Left lung (tissue), 14 donors: ENCODE measurements around the gene SUPT4H1. TPM values are rescaled to one million over a fixed set of nuclear protein-coding genes. Genes with fewer than 3 reads are reported as not detected.

ENCODE experiments used
- ATAC-seq: fragments of 200-7000 bp; cut with Tn5 transposase; one replicate; pipeline ENCODE4 v1.9.1; 2020; ENCODE audit warnings: moderate library complexity
- DNase-seq, 4 donors: peaks; one replicate each; pipeline ENCODE4 v3.0.0-alpha.2; 2013 to 2020
- H3K27ac ChIP-seq, 2 donors: fragments of 200-600 bp; sonication (generic) in 1 of 2; one replicate each; pipeline versions ENCODE4 v1.5.0 to v1.8.0; 2020 to 2021
- H3K27me3 ChIP-seq, 2 donors: fragments of 200-600 bp; sonication (generic) in 1 of 2; one replicate each; pipeline versions ENCODE4 v1.5.0 to v1.8.0; 2020 to 2021
- H3K36me3 ChIP-seq, 2 donors: fragments of 200-600 bp; sonication (generic) in 1 of 2; one replicate each; pipeline versions ENCODE4 v1.5.0 to v1.8.0; 2020 to 2021
- H3K4me1 ChIP-seq, 2 donors: fragments of 200-600 bp; one replicate each; pipeline ENCODE4 v1.8.0; 2021
- H3K4me3 ChIP-seq, 2 donors: fragments of 200-600 bp; sonication (generic) in 1 of 2; one replicate each; pipeline versions ENCODE4 v1.5.0 to v1.8.0; 2020 to 2021; ENCODE audit warnings: mild to moderate bottlenecking in 1 of 2
- H3K9me3 ChIP-seq, 2 donors: fragments of 200-600 bp; sonication (generic) in 1 of 2; one replicate each; pipeline versions ENCODE4 v1.5.0 to v1.8.0; 2020 to 2021
- CTCF ChIP-seq, 2 donors: fragments of 200-600 bp; sonication (generic) in 1 of 2; IDR thresholded peaks; one replicate each; pipeline versions ENCODE4 v1.5.0 to v1.8.0; 2021; ENCODE audit warnings: antibody characterized with exemption in 2 of 2
- intact Hi-C, 2 donors: fragments of 100-400 bp; cut with DNase I; formaldehyde crosslinking; loops; one replicate each; pipeline versions ENCODE4 v1.11.2 to v1.14.2; 2022
- long read RNA-seq, 12 donors: library from polyadenylated mRNA in 2 of 12; unstranded in 2 of 12; transcript quantifications; one replicate each; pipeline ENCODE4 v2.0.0 and lab custom pipeline, GENCODE V29; 2019 to 2026
- polyA plus RNA-seq, 6 donors: library from polyadenylated mRNA; unstranded; fragments of 120-200 nt; gene quantifications; one replicate each; pipeline ENCODE4 v1.2.1, GENCODE V29; 2013; ENCODE audit not compliant: insufficient read length in 6 of 6
- total RNA-seq, 2 donors: library from RNA; stranded (reverse); fragmentation: NEBNext Ultra II Directional; extraction: Animal tissue kit (Norgen Biotek cat#: 25700); gene quantifications; one replicate each; pipeline ENCODE4 v1.2.1, GENCODE V29; 2021
- donor health status: DM: no; HTN: yes; CAD: no.
- donor health status: DM: no; HTN: no; CAD: no.

The SUPT4H1 gene
- total RNA-seq (10 to 100 TPM; 68.4 to 69.0 TPM), polyA plus RNA-seq (100 to 1,000 TPM; 117 to 139 (median 124) TPM)
- long read RNA-seq, donor 1, transcript SUPT4H1-201 (5 exons, 1,489 nt), result major isoform, 100 of 125 reads
- long read RNA-seq, donor 1, transcript SUPT4H1-202 (5 exons, 1,643 nt), result minor isoform, 14 of 125 reads
- long read RNA-seq, donor 1, transcript SUPT4H1-206 (3 exons, 539 nt), result minor isoform, 7 of 125 reads
- long read RNA-seq, donor 1, partial matches to known transcripts, result 0 of 125 reads
- long read RNA-seq, donor 1, other reads (novel, unspliced or antisense), result 0 of 125 reads
- long read RNA-seq, donor 2, transcript SUPT4H1-201 (5 exons, 1,489 nt), result major isoform, 54 of 71 reads
- long read RNA-seq, donor 2, transcript SUPT4H1-202 (5 exons, 1,643 nt), result minor isoform, 13 of 71 reads
- long read RNA-seq, donor 2, partial matches to known transcripts, result 0 of 71 reads
- long read RNA-seq, donor 2, other reads (novel, unspliced or antisense), result 0 of 71 reads
- long read RNA-seq, donor 3, transcript SUPT4H1-201 (5 exons, 1,489 nt), result major isoform, 62 of 73 reads
- long read RNA-seq, donor 3, partial matches to known transcripts, result 0 of 73 reads
- long read RNA-seq, donor 3, other reads (novel, unspliced or antisense), result 0 of 73 reads
- long read RNA-seq, donor 4, transcript SUPT4H1-201 (5 exons, 1,489 nt), result major isoform, 14 of 17 reads
- long read RNA-seq, donor 4, partial matches to known transcripts, result 0 of 17 reads
- long read RNA-seq, donor 4, other reads (novel, unspliced or antisense), result 1 of 17 reads
- long read RNA-seq, donor 5, transcript SUPT4H1-201 (5 exons, 1,489 nt), result major isoform, 64 of 83 reads
- long read RNA-seq, donor 5, transcript SUPT4H1-202 (5 exons, 1,643 nt), result minor isoform, 11 of 83 reads
- long read RNA-seq, donor 5, partial matches to known transcripts, result 0 of 83 reads
- long read RNA-seq, donor 5, other reads (novel, unspliced or antisense), result 0 of 83 reads
- long read RNA-seq, donor 6, transcript SUPT4H1-201 (5 exons, 1,489 nt), result major isoform, 90 of 120 reads
- long read RNA-seq, donor 6, transcript SUPT4H1-202 (5 exons, 1,643 nt), result minor isoform, 20 of 120 reads
- long read RNA-seq, donor 6, partial matches to known transcripts, result 0 of 120 reads
- long read RNA-seq, donor 6, other reads (novel, unspliced or antisense), result 0 of 120 reads
- long read RNA-seq, donor 7, transcript SUPT4H1-202 (5 exons, 1,643 nt), result minor isoform, 11 of 60 reads
- long read RNA-seq, donor 7, transcript SUPT4H1-201 (5 exons, 1,489 nt), result major isoform, 43 of 60 reads
- long read RNA-seq, donor 7, partial matches to known transcripts, result 0 of 60 reads
- long read RNA-seq, donor 7, other reads (novel, unspliced or antisense), result 0 of 60 reads
- long read RNA-seq, donor 8, transcript SUPT4H1-201 (5 exons, 1,489 nt), result major isoform, 45 of 51 reads
- long read RNA-seq, donor 8, partial matches to known transcripts, result 0 of 51 reads
- long read RNA-seq, donor 8, other reads (novel, unspliced or antisense), result 0 of 51 reads
- long read RNA-seq, donor 9, result 0 reads
- long read RNA-seq, donor 10, partial matches to known transcripts, result 0 of 3 reads
- long read RNA-seq, donor 10, other reads (novel, unspliced or antisense), result 1 of 3 reads
- long read RNA-seq, donor 11, result 0 reads
- long read RNA-seq, donor 12, transcript SUPT4H1-202 (5 exons, 1,643 nt), result minor isoform, 7 of 66 reads
- long read RNA-seq, donor 12, transcript SUPT4H1-201 (5 exons, 1,489 nt), result major isoform, 52 of 66 reads
- long read RNA-seq, donor 12, partial matches to known transcripts, result 0 of 66 reads
- long read RNA-seq, donor 12, other reads (novel, unspliced or antisense), result 0 of 66 reads

DNA sequence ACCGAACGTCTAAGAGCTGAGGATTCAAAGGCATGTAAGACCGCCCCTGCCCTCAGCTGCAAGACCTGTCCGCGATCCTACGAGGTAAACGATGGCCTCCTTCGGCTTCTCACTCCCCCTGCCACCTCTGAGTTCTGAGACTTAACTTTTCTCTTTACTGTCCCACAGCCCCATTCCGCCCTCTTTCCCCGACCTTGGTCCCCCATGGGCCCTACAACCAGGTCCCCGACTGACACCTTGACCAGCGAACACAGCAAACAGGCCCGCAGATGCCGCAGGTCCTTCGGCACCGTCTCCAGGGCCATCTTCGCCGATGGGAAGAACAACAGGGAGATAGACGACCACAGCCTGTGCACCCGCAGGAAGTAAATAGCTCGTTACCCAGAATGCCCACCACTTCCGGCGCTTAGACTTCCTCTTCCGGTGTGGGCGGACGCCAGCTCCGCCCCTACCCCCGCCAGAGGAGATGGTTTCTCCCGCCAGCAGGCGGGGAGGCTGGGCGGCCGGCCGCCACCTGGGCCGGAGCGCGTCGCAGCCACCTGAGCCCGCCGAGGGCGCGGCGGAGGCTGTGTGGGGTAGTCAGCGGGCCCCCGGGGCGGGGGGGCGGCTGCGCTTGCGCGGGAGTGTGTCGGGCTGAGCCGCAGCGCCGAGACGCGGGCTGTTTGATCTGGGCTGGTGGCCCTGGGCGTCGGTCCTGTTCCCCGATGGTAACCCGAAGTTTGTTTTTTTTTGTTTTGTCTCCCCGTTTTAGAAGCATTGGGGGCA, at the start of gene SUPT4H1:
Gene SUPT4H1 (minus strand): TSS at position 371 of the 765 bp plus-strand sequence. CDS start 66 bp downstream, at position 305.
- DNase-seq (peak; percentile 88 to 95 (median 93)), ATAC-seq (peak; percentile 99)
- no peaks in the 10 kb centered on the region for H3K9me3 ChIP-seq
- peak within 1 kb of the TSS; percentile 88 to 94 for H3K27ac ChIP-seq
- peak in 1 of 2 donors; percentile 13 for TF ChIP-seq CTCF (IDR thresholded peaks at IDR 0.05)
- H3K4me3 ChIP-seq, result peak within 1 kb of the TSS; percentile 94 to 95
- intact Hi-C loops, result no loop called here
- H3K36me3 ChIP-seq, result peaks cover 0 to 40% of the 10 kb centered on the region in 2 donors
- peaks cover 12 to 33% of the 10 kb centered on the region in 2 donors for H3K4me1 ChIP-seq
- H3K27me3 ChIP-seq, result no peaks in the 10 kb centered on the region

GRCh38 chr17:58401287-58401686, 49.3 kb upstream of the SUPT4H1 start:
- Histone ChIP-seq H3K4me1 (no peaks in the 10 kb centered on the region), H3K9me3 (no peaks in the 10 kb centered on the region), H3K4me3 (no peak overlapping the region), H3K27ac (no peak overlapping the region), H3K36me3 (no peaks in the 10 kb centered on the region), H3K27me3 (peaks cover 0 to 9% of the 10 kb centered on the region in 2 donors)
- no peak for TF ChIP-seq CTCF (IDR thresholded peaks at IDR 0.05)
- no peak for DNase-seq
- no peak for ATAC-seq
- intact Hi-C loops, result no loop called here

DNA sequence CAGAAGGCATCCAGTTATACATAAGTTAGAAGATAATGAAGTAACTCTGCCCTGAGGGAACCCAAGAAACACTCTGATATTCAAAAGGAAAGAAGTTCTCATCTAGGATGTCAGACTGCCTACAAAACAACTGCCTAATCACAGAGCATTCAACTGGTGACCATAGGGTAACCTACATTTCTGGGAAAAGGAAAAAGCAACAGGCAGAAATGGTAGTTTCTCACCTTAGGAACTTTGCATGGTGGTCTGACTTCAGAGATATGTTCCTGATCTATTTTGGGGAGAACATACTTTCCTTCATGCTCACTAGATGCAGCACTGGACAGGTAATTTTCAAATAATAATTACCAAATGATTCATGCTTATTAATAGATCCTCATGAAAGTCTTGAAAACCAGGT, 48.8 kb upstream of the SUPT4H1 start:
- no peak for TF ChIP-seq CTCF (IDR thresholded peaks at IDR 0.05)
- ATAC-seq, result no peak
- DNase-seq, result no peak

GRCh38 chr17:58399974-58400373, 48.0 kb upstream of the SUPT4H1 start:
- no peak overlapping the region for H3K4me3 ChIP-seq
- DNase-seq, result no peak
- no peaks in the 10 kb centered on the region for H3K27me3 ChIP-seq
- intact Hi-C loops, result no loop called here
- no peaks in the 10 kb centered on the region for H3K9me3 ChIP-seq
- ATAC-seq, result no peak
- no peaks in the 10 kb centered on the region for H3K4me1 ChIP-seq
- H3K27ac ChIP-seq, result no peak overlapping the region
- TF ChIP-seq CTCF (IDR thresholded peaks at IDR 0.05), result no peak
- H3K36me3 ChIP-seq, result no peaks in the 10 kb centered on the region

More for the DNA sequence above, 48.8 kb upstream of the SUPT4H1 start:
- no peak overlapping the region for H3K4me3 ChIP-seq
- H3K27ac ChIP-seq, result no peak overlapping the region
- no peaks in the 10 kb centered on the region for H3K36me3 ChIP-seq
- intact Hi-C loops, result no loop called here
- no peaks in the 10 kb centered on the region for H3K9me3 ChIP-seq
- no peaks in the 10 kb centered on the region for H3K4me1 ChIP-seq
- peaks cover 0 to 6% of the 10 kb centered on the region in 2 donors for H3K27me3 ChIP-seq
